Common myeloid progenitor, CD34-positive (primary cell): Measurements from ENCODE around the gene GINS2.

Source experiments
- CTCF ChIA-PET: fragments of 350-600 bp; sonication (Branson Sonifier 250); formaldehyde crosslinking; loops from one replicate; lab custom pipeline; 2021; ENCODE audit warnings: antibody characterized with exemption; lab: Charles Lee
- POLR2A ChIA-PET: fragments of 350-600 bp; sonication (Branson Sonifier 250); formaldehyde crosslinking; loops from one replicate; lab custom pipeline; 2021; ENCODE audit warnings: antibody characterized with exemption; lab: Charles Lee
- DNase-seq, 3 donors: peaks; one replicate each; pipeline versions ENCODE4 v3.0.0 to v3.0.0-alpha.2; 2013
- H3K27ac ChIP-seq, 2 experiments: 1 replicate in 1 of 2; 2 replicates in 1 of 2; pipeline ENCODE4 v1.7.0; 2013; ENCODE audit warnings: inconsistent platforms in 2 of 2, low read length in 2 of 2, mild to moderate bottlenecking in 2 of 2, low read depth in 1 of 2, moderate library complexity in 1 of 2; ENCODE audit not compliant: severe bottlenecking in 2 of 2, insufficient read depth in 1 of 2, poor library complexity in 1 of 2
- H3K27me3 ChIP-seq, 5 experiments: replicated peaks in 2 of 5; 1 replicate in 3 of 5; 2 replicates in 2 of 5; pipeline versions ENCODE4 v1.6.1 to v1.7.0; 2013; ENCODE audit warnings: low read length in 4 of 5, mild to moderate bottlenecking in 2 of 5, moderate library complexity in 2 of 5, inconsistent platforms in 1 of 5; ENCODE audit not compliant: insufficient read depth in 5 of 5, control insufficient read depth in 4 of 5
- H3K36me3 ChIP-seq, 4 experiments: 1 replicate in 2 of 4; 2 replicates in 2 of 4; pipeline versions ENCODE4 v1.6.1 to v1.7.0; 2013; ENCODE audit warnings: low read length in 3 of 4, control low read depth in 1 of 4, mild to moderate bottlenecking in 1 of 4; ENCODE audit not compliant: control insufficient read depth in 4 of 4, insufficient read depth in 4 of 4
- H3K4me1 ChIP-seq, 4 experiments: 1 replicate in 3 of 4; 2 replicates in 1 of 4; pipeline versions ENCODE4 v1.6.1 to v1.7.1; 2013; ENCODE audit warnings: low read length in 3 of 4, mild to moderate bottlenecking in 3 of 4, control low read depth in 1 of 4, inconsistent platforms in 1 of 4, moderate library complexity in 1 of 4; ENCODE audit not compliant: control insufficient read depth in 4 of 4, insufficient read depth in 4 of 4; ENCODE audit errors: control extremely low read depth in 1 of 4
- H3K4me3 ChIP-seq, 7 experiments: 1 replicate in 4 of 7; 2 replicates in 3 of 7; pipeline versions ENCODE4 v1.5.1 to v1.7.0; 2013; ENCODE audit warnings: mild to moderate bottlenecking in 7 of 7, low read length in 6 of 7, moderate library complexity in 6 of 7, inconsistent platforms in 2 of 7, low read depth in 2 of 7, control low read depth in 1 of 7; ENCODE audit not compliant: insufficient read depth in 4 of 7, control insufficient read depth in 1 of 7; ENCODE audit errors: extremely low read depth in 1 of 7
- H3K9me3 ChIP-seq, 5 experiments: 1 replicate in 4 of 5; 2 replicates in 1 of 5; pipeline versions ENCODE4 v1.6.1 to v1.7.1; 2013; ENCODE audit warnings: low read length in 4 of 5, mild to moderate bottlenecking in 2 of 5, inconsistent platforms in 1 of 5, low read depth in 1 of 5, moderate library complexity in 1 of 5; ENCODE audit not compliant: control insufficient read depth in 4 of 5, insufficient read depth in 2 of 5; ENCODE audit errors: control extremely low read depth in 1 of 5
- WGBS: methylation state at CpG from one replicate; pipeline ENCODE4 v1.1.5; 2013; ENCODE audit not compliant: insufficient coverage; 5-methylcytosine and 5-hydroxymethylcytosine counted together

The GINS2 gene

DNA sequence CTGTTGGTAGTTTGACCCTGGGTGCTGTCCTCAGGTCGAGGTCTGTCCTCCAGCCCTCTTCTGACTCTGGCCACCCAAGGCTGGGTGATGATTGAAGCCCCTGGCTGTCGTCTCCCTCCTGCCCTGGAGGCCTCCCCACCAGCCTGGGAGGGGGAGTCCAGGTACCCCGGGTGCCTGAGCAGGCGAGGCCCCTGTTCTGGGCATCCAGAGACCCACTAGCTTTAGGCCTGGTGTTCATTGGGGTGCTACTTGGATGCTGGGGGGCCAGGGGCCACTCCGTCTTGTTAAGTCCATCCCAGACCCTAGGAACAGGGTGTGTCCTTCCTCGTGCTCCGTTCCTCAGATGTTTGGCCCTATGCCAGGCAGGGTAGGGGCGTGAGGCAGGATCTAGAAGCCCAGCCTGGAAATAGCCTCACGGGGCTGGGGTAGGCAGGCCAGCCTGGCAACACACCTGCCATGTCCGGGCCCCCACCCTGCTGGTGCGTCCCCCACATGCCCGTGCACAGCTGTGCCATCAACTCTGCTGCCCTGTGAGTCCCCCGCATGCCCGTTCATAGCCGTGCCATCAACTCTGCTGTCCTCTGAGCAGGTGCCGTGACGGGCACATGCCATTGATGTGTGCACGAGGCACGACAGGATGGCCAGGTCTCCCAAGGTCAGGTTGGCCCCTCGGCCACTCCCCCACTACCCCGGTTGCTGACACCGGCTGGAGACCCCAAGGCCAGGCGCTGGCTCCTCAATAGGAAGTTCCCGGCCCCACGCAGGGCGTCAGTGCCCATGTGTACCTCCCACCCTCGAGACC lies 36.9 kb downstream of the GINS2 start:
- Histone ChIP-seq H3K4me3 (no peak overlapping the region), H3K4me1 (peaks cover 0 to 20% (median 10%) of the 10 kb centered on the region in 4 experiments), H3K27me3 (no peaks in the 10 kb centered on the region), H3K9me3 (no peaks in the 10 kb centered on the region), H3K27ac (no peak overlapping the region), H3K36me3 (peaks cover 12 to 84% (median 60%) of the 10 kb centered on the region in 4 experiments)
- 84% methylated on average over 24 of the region's 27 CpGs for WGBS
- POLR2A ChIA-PET, result no interaction called here
- peak in 2 of 3 donors; percentile 33 to 34 for DNase-seq
- CTCF ChIA-PET, result interaction anchor here (1.4 to 3.5 kb wide), 2 partner anchors 7 to 24 kb away, joined by 3 to 11 read pairs; no protein-coding TSS in a partner anchor

DNA sequence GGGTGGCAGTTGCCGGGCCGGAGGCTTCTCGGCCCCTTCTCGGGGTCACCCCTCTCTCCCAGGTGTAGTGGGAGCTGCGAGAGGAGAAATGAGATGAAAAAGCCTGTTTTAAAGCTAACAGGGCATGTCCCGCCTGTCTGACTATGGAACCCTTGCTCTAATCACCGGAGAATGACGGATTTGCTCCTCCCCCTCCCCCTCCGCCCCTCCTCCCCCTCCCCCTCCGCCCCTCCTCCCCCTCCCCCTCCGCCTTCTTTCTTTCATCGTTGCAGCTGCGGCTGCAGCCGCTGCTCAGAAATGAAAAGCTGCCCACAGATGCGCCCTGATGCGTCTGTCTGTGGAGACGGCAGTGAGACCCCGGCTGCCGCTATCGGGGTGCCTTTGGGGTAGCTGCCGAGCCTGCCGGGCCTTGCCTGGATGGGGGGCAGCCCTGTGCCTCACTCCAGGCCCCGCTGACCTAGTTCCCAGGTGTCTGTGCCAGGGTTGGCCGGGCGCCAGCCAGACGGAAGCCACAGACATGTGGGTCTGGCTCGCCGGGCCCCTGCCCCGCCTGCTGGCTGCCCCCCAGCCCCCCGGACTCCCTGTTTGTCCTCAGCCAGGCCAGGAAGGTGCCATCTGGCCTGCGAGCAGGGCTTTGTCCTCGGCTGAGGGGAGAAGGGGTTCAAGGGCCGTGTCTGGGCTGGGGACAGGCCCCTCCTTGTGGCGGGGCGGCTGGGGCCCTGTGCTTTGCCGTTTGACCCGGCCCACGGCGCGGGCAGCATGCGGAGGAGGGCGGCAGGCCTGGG lies 37.7 kb downstream of the GINS2 start:
- WGBS, result 53% methylated on average over 22 of the region's 42 CpGs
- peaks cover 9 to 83% (median 59%) of the 10 kb centered on the region in 4 experiments for H3K36me3 ChIP-seq
- peaks cover 0 to 20% (median 10%) of the 10 kb centered on the region in 4 experiments for H3K4me1 ChIP-seq
- no peaks in the 10 kb centered on the region for H3K27me3 ChIP-seq
- ChIA-PET CTCF (interaction anchor here (0.9 to 3.5 kb wide), 3 partner anchors 8 to 27 kb away, joined by 3 to 11 read pairs (median 3); no protein-coding TSS in a partner anchor), POLR2A (no interaction called here)
- no peak overlapping the region for H3K27ac ChIP-seq
- no peaks in the 10 kb centered on the region for H3K9me3 ChIP-seq
- DNase-seq, result peak in 2 of 3 donors; percentile 41 to 45
- H3K4me3 ChIP-seq, result no peak overlapping the region

GRCh38 chr16:85650135-85650843 lies 38.5 kb downstream of the GINS2 start:
- Histone ChIP-seq H3K4me1 (peaks cover 0 to 20% (median 10%) of the 10 kb centered on the region in 4 experiments), H3K27ac (no peak overlapping the region), H3K36me3 (peaks cover 7 to 79% (median 58%) of the 10 kb centered on the region in 4 experiments), H3K9me3 (no peaks in the 10 kb centered on the region), H3K4me3 (no peak overlapping the region), H3K27me3 (no peaks in the 10 kb centered on the region)
- POLR2A ChIA-PET, result interaction anchor here (1.1 kb wide), 1 partner anchor 20 kb away, joined by 4 read pairs; no protein-coding TSS in a partner anchor
- CTCF ChIA-PET, result interaction anchor here (0.9 to 3.5 kb wide), 6 partner anchors 8 to 234 kb away, joined by 3 to 11 read pairs (median 4); no protein-coding TSS in a partner anchor
- DNase-seq, result no peak
- 97% methylated on average over 33 of the region's 39 CpGs for WGBS

GRCh38 chr16:85649411-85650134 lies 39.2 kb downstream of the GINS2 start:
- WGBS, result 89% methylated on average over 11 of the region's 16 CpGs
- peaks cover 0 to 20% (median 10%) of the 10 kb centered on the region in 4 experiments for H3K4me1 ChIP-seq
- POLR2A ChIA-PET, result interaction anchor here (1.1 kb wide), 1 partner anchor 19 kb away, joined by 4 read pairs; no protein-coding TSS in a partner anchor

GRCh38 chr16:85648805-85649204 lies 39.9 kb downstream of the GINS2 start:
- CTCF ChIA-PET, result interaction anchor here (0.8 to 3.5 kb wide), 4 partner anchors 10 to 233 kb away, joined by 3 to 11 read pairs (median 4); no protein-coding TSS in a partner anchor

More at GRCh38 chr16:85649411-85650134, 39.2 kb downstream of the GINS2 start:
- no peak overlapping the region for H3K27ac ChIP-seq
- H3K9me3 ChIP-seq, result no peaks in the 10 kb centered on the region
- DNase-seq, result no peak
- H3K4me3 ChIP-seq, result no peak overlapping the region
- H3K27me3 ChIP-seq, result no peaks in the 10 kb centered on the region
- peaks cover 3 to 77% (median 56%) of the 10 kb centered on the region in 4 experiments for H3K36me3 ChIP-seq
- CTCF ChIA-PET, result interaction anchor here (0.8 to 3.5 kb wide), 5 partner anchors 9 to 233 kb away, joined by 3 to 11 read pairs (median 4); no protein-coding TSS in a partner anchor

More at GRCh38 chr16:85648805-85649204, 39.9 kb downstream of the GINS2 start:
- Histone ChIP-seq H3K9me3 (no peaks in the 10 kb centered on the region), H3K4me1 (peaks cover 0 to 20% (median 10%) of the 10 kb centered on the region in 4 experiments), H3K27me3 (no peaks in the 10 kb centered on the region), H3K27ac (no peak overlapping the region), H3K36me3 (peaks cover 3 to 75% (median 58%) of the 10 kb centered on the region in 4 experiments), H3K4me3 (no peak overlapping the region)
- DNase-seq, result no peak
- WGBS, result 90% methylated on average over 13 of the region's 14 CpGs
- POLR2A ChIA-PET, result no interaction called here
